ENCODE measurements around the gene SLX9.

The SLX9 gene

DNA sequence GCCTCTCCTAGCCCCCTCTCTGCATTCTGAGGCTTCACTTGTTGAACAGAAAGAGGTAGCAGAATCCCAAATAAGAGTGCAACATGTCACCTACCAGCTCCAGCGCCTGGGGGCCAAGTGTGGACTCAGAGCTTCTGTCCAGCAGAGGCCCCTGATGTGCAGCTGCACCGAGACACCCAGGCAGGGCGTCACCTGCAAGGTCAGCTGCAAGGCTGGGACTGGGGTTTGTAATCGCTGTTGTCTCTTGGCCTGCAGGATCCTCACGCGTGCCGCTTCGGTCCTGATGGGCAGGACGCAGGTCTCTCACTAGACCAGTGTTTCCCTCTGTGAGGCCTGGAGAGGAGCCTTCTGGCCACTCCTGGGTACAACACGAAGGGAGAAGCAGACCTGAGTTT is 4.3 kb upstream of the SLX9 start:
- no peak for FAIRE-seq
- TF ChIP-seq POLR2A (IDR thresholded peaks at IDR 0.05; ENCODE audit: low read depth, low read length): no peak
- TF ChIP-seq TAF1 (IDR thresholded peaks at IDR 0.05; ENCODE audit: borderline replicate concordance, low read depth, low read length): no peak
- no peak for TF ChIP-seq POLR2AphosphoS5 (IDR thresholded peaks at IDR 0.05; ENCODE audit: low read depth, low read length)
- no peak for DNase-seq (ENCODE audit: insufficient read length)

DNA sequence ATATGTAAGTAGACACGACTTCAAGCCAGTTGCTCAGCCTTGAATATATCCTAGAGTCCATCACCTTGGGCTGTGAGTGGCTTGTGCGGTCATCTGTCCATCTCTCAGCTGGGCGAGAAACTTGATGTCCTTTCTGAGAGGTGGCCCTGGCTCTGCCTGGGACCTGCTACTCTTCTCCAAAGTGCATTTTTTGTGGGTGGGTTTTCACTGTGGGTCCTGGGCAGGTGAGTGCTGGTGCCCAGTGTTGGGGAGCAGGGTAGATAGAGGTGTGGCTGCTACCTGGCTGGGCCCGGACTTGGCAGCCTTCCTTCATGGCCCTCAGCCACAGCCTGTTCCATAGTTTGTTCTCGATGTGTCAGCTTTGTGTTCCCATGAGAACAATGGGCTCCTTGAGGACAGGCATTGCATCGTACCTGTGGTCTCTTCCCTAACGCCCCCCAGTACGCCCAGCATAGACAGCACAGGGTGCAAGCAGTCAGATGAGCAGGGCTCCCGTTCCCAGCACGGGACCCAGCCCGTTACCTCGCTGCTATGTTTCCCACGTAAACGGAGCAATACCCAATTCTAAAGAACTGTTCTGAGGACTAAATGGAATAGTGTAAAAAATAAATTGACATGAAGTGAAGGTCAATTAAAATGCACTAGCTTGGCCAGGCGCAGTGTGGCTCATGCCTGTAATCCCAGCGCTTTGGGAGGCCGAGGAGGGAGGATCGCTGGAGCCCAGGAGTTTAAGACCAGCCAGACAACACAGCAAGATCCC is 877 bp upstream of the SLX9 start:
- FAIRE-seq: peak; percentile 57
- no peak for DNase-seq (ENCODE audit: insufficient read length)
- TF ChIP-seq TAF1 (IDR thresholded peaks at IDR 0.05; ENCODE audit: borderline replicate concordance, low read depth, low read length) (no peak), POLR2AphosphoS5 (IDR thresholded peaks at IDR 0.05; ENCODE audit: low read depth, low read length) (no peak), POLR2A (IDR thresholded peaks at IDR 0.05; ENCODE audit: low read depth, low read length) (no peak)

DNA sequence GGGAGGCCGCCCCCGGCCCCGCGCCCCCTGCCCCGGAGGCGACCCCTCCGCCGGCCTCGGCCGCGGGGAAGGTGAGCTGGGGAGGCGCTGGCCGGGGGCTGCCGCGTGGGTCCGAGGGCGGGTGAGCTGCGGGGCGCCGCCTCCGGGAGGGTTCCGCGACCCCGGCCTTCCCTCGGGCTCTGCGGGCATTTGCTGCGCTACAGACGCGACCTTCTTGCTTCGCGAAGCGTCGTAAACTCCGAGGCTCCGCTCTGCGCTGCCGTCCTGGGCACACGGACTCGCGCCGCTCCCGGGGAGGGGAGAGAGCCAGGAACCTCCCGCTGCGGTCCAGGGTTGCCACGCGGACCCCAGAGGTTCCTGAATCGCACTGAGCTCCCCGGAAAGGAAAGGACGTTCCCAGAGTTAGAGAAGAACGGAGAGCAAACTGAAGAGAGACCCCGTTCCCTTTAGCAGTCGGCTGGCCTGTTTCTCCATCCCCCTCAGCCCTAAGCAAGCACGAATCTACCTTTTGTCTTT is 345 bp downstream of the SLX9 start:
- FAIRE-seq (no peak), DNase-seq (ENCODE audit: insufficient read length) (no peak)
- TF ChIP-seq POLR2A (IDR thresholded peaks at IDR 0.05; ENCODE audit: low read depth, low read length): no peak
- no peak for TF ChIP-seq POLR2AphosphoS5 (IDR thresholded peaks at IDR 0.05; ENCODE audit: low read depth, low read length)
- no peak for TF ChIP-seq TAF1 (IDR thresholded peaks at IDR 0.05; ENCODE audit: borderline replicate concordance, low read depth, low read length)

DNA sequence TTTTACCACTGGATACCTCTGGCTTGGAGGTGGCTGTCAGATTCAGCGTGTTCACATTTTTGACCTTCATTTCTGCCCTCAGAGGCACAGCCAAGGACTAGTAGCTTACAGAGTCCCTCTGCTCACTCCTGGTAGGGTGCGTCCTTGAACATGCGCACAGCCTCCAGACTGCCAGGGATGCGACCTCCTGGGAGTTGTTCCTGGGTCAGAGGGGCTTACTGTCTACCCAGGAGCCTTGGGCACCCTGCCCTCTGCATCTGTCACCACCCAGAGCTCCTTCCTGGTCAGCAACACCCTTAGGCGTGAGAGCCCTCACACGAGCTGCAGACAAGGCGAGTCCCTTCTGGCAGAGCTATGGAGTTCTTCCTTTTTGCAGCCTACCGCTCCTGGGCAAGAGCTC is 1.7 kb downstream of the SLX9 start:
- FAIRE-seq (no peak), DNase-seq (ENCODE audit: insufficient read length) (no peak)
- no peak for TF ChIP-seq POLR2AphosphoS5 (IDR thresholded peaks at IDR 0.05; ENCODE audit: low read depth, low read length)

DNA sequence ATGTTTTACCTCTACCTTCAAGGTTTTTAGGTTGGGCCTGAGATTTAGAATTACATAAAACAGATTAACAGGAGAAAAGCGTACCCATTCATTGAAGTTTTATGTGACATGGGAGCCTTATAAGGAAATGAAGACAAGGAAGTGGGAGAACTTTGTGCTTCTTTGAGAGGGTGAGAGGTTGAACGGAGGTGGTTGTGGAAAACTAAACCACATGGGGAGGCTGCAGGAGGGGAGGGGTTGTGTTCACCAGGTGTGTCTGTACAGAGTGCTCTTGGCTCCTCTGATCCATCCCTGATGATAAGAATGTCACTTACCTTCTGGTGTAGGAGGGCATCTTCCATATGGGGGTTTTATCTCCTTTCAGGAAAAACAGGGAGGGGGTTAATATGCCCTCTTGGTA is 2.7 kb downstream of the SLX9 start:
- FAIRE-seq (no peak), DNase-seq (ENCODE audit: insufficient read length) (no peak)
- TF ChIP-seq TAF1 (IDR thresholded peaks at IDR 0.05; ENCODE audit: borderline replicate concordance, low read depth, low read length): no peak
- no peak for TF ChIP-seq POLR2A (IDR thresholded peaks at IDR 0.05; ENCODE audit: low read depth, low read length)
- TF ChIP-seq POLR2AphosphoS5 (IDR thresholded peaks at IDR 0.05; ENCODE audit: low read depth, low read length): no peak

DNA sequence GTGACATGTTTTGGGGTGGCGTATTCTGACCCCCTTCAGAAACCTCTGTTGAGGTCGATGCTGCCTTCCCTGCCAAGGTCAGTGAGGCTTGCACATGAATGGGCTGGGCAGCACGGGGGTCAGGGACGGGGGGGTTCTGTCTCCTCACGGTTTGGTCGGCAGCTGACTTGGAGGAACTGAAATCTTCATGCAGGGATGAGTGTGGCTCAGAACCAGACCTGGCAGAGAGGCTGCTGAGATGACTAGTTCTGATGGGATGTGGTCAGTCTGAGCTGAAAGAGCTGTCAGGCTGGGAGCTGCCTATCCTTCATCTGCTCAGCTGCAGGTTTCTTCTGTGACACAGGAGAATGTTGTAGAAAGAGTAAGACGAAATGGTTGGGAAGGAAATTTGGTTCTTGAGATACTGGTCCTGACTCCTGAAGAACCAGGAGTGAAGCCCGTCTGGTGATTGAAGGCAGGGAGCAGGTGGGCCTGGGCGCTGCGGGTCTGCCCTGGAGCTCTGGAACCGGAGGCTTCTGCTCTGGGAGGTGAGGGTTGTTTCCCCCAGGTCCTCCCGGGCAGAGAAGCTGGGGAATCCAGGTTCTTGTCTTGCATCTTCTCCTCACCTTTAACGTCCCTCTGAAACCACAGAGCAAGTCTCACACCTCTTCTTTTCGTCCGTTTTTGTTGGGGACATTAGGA is 3.3 kb downstream of the SLX9 start:
- TF ChIP-seq POLR2A (IDR thresholded peaks at IDR 0.05; ENCODE audit: low read depth, low read length) (no peak), POLR2AphosphoS5 (IDR thresholded peaks at IDR 0.05; ENCODE audit: low read depth, low read length) (no peak), TAF1 (IDR thresholded peaks at IDR 0.05; ENCODE audit: borderline replicate concordance, low read depth, low read length) (no peak)
- no peak for DNase-seq (ENCODE audit: insufficient read length)

DNA sequence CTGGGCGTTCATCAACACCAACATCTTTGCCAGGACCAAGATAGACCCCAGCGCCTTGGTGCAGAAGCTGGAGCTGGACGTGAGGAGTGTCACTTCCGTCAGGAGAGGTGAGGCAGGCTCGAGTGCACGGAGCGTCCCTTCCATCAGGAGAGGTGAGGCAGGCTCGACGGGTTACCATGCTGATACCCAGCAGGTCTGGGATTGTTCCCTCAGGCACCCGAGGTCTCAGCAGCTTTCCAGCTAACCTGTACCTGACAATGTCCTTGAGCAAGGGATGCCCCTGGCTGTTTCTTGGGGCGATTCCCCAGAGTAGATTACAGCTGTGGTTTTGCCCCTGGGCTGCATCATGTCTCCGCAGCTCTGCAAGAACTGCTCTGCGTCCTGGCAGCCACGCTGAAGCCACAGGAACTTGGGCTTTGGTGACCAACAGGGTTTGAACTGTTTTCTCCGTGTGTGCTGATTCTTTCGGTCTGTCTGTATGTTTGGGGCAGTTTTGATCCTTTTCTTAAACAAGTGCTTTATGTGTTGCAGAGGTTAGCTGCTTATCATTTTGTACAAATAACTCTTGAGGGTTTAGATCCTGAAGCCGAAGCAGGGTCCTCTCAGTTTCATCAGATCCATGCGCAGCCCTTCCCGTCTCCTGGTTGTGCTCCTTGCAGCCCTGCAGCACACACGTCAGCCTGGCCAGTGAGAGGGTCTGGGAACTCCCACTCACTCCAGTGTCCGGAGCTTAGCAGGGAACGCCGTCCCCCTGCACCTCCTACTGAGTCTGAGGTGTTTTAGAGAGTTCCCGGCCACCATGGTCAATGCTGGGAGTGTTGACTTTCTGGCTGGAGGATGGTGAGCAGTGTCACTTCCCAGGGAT is 4.1 kb downstream of the SLX9 start:
- no peak for FAIRE-seq
- no peak for DNase-seq (ENCODE audit: insufficient read length)
- no peak for TF ChIP-seq TAF1 (IDR thresholded peaks at IDR 0.05; ENCODE audit: borderline replicate concordance, low read depth, low read length)
- TF ChIP-seq POLR2A (IDR thresholded peaks at IDR 0.05; ENCODE audit: low read depth, low read length): no peak
- no peak for TF ChIP-seq POLR2AphosphoS5 (IDR thresholded peaks at IDR 0.05; ENCODE audit: low read depth, low read length)

More for the DNA sequence above, 3.3 kb downstream of the SLX9 start:
- FAIRE-seq: no peak

DNA sequence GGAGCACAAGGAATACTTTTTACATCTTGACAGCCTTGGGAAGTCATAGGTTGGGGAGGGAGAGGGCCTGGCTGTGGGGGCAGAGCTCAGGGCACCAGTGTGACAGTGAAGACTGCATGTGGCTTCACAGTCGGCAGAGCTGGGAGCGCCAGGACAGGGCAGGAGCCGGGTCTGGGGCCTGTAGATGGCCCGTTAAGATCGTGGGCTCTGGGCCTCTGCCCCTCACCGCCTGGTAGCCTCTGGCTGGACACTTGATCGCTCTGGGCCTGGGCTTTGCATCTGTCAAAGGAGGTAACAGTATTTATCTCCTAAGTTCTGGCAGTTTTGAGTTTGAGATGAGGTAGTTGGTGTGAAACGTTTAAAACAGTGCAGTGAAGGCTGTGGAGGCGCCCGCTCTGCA is 4.8 kb downstream of the SLX9 start:
- FAIRE-seq: no peak
- TF ChIP-seq POLR2A (IDR thresholded peaks at IDR 0.05; ENCODE audit: low read depth, low read length) (no peak), POLR2AphosphoS5 (IDR thresholded peaks at IDR 0.05; ENCODE audit: low read depth, low read length) (no peak), TAF1 (IDR thresholded peaks at IDR 0.05; ENCODE audit: borderline replicate concordance, low read depth, low read length) (no peak)
- DNase-seq (ENCODE audit: insufficient read length): no peak

DNA sequence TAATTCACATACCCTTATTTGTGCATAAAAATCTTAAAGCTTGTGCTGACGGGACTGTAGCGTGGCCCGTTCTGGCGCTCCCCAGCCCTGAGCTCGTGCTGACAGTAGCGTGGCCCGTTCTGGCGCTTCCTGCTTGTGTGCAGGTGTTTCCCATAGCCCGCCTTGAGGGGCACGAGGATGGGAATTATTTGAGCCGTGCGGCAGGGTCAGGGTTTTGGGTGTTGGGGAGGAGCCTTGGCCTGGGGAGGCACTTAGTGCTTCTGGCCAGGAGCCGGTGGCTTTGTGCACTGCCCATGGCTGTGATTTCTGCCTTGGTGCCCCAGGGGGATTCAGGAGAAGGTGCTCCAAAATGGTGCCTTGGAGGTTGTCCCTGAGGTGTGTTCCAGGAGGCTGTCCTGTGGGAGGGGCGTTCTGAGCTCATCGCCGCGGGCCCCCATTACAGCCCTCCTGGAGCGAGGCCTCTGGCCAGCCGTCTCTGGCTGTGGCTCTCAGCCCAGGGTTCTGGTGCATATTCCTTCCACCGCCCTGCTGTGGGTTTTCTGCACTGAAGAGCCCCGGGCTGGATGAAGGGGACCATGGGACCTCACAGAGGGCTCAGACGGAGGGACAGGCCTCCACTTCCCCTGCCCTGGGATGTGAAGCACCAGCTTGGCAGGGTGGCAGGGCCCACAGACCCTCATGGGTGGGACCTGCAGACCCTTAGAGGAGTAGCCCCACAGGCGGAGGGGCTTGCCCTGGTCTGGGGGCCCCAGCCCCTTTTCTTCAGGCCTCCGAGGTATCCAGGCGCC is 6.6 kb downstream of the SLX9 start:
- TF ChIP-seq POLR2AphosphoS5 (IDR thresholded peaks at IDR 0.05; ENCODE audit: low read depth, low read length): no peak
- TF ChIP-seq TAF1 (IDR thresholded peaks at IDR 0.05; ENCODE audit: borderline replicate concordance, low read depth, low read length): no peak
- no peak for TF ChIP-seq POLR2A (IDR thresholded peaks at IDR 0.05; ENCODE audit: low read depth, low read length)
- FAIRE-seq (no peak), DNase-seq (ENCODE audit: insufficient read length) (no peak)

DNA sequence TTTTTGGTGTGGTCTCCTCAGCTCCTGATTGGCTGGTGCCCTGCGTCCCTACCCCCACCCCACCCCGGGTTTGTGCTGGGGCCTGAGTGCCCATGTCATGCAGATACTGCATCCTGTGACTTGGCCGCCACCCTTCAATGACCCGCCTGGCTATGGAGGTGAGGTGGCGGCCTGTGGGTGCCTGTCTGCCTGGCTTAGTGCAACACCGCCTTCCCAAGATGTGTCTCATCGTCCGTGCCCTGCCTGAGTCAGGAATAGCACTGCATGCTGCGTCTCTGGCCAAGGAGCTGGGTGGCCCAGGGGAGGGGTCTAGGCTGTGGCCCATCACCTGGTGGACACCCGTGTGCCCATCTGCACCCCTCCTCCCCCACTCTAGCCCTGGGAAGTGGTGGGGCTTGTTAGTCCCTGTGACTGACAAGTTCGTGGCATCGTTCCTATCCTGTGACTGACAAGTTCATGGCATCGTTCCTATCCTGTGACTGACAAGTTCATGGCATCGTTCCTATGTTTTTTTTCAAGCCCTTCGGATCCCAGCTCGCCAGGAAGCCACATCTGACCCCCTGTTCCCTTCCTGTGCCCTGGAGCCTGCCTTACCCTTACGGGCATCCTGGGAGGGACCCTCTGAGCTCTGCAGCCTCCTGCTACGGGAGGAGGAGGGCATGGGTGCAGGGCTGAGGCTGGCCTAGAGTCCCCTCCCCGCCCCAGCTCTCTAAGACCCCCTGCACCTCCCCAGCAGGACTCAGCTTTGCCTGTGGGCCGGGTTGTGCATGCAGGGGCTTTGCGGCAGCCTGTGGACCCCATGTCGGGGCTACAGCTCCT is 7.5 kb downstream of the SLX9 start:
- DNase-seq (ENCODE audit: insufficient read length) (no peak), FAIRE-seq (no peak)
- no peak for TF ChIP-seq POLR2AphosphoS5 (IDR thresholded peaks at IDR 0.05; ENCODE audit: low read depth, low read length)
- no peak for TF ChIP-seq TAF1 (IDR thresholded peaks at IDR 0.05; ENCODE audit: borderline replicate concordance, low read depth, low read length)
- no peak for TF ChIP-seq POLR2A (IDR thresholded peaks at IDR 0.05; ENCODE audit: low read depth, low read length)
